T-helper 1 cell treated with Interleukin-12 subunit alpha and Interleukin-12 subunit beta and Interleukin-4 antibody, amounts not matched to agents 30 μg/mL and 1 μg/mL, for 36 hours (primary cell): ENCODE data around the gene ALLC.
"Not testable (repeated sequence)": the region's sequence is repeated elsewhere in the genome, so short reads cannot be mapped to it uniquely, and the experiment has no call there.

Source experiments
- H3K27ac Mint-ChIP-seq: one replicate; pipeline ENCODE4 v1.8.0; 2021; ENCODE audit warnings: mild to moderate bottlenecking, mixed read lengths
- H3K27me3 Mint-ChIP-seq: one replicate; pipeline ENCODE4 v1.8.0; 2021; ENCODE audit warnings: low read depth, mixed read lengths
- H3K36me3 Mint-ChIP-seq: one replicate; pipeline ENCODE4 v1.8.0; 2021; ENCODE audit warnings: low read depth, mixed read lengths
- H3K4me1 Mint-ChIP-seq: one replicate; pipeline ENCODE4 v1.8.0; 2021; ENCODE audit warnings: low read depth, mixed read lengths
- H3K4me3 Mint-ChIP-seq: one replicate; pipeline ENCODE4 v1.8.0; 2021; ENCODE audit warnings: mild to moderate bottlenecking, moderate library complexity, mixed read lengths
- H3K9me3 Mint-ChIP-seq: one replicate; pipeline ENCODE4 v1.8.0; 2021; ENCODE audit warnings: mixed read lengths

ALLC gene

GRCh38 chr2:3619033-3619432 is 39.0 kb upstream of the ALLC start:
- Mint-ChIP-seq H3K9me3 (peaks cover 5% of the 10 kb centered on the region), H3K4me1 (no peaks in the 10 kb centered on the region), H3K36me3 (no peaks in the 10 kb centered on the region), H3K4me3 (no peak overlapping the region), H3K27me3 (peaks cover 26% of the 10 kb centered on the region), H3K27ac (no peak overlapping the region)

GRCh38 chr2:3619661-3620060 is 38.3 kb upstream of the ALLC start:
- H3K4me1 Mint-ChIP-seq, H3K9me3 Mint-ChIP-seq, H3K27ac Mint-ChIP-seq, H3K4me3 Mint-ChIP-seq, H3K36me3 Mint-ChIP-seq: not testable (repeated sequence)
- peaks cover 26% of the 10 kb centered on the region for H3K27me3 Mint-ChIP-seq

- Mint-ChIP-seq H3K36me3 (no peaks in the 10 kb centered on the region), H3K27ac (no peak overlapping the region), H3K4me1 (no peaks in the 10 kb centered on the region), H3K9me3 (peaks cover 5% of the 10 kb centered on the region), H3K27me3 (peaks cover 26% of the 10 kb centered on the region), H3K4me3 (no peak overlapping the region)
Observed at GRCh38 chr2:3620834-3621233, 37.2 kb upstream of the ALLC start.

GRCh38 chr2:3622967-3623366 is 35.0 kb upstream of the ALLC start:
- Mint-ChIP-seq H3K27ac (no peak overlapping the region), H3K27me3 (peaks cover 26% of the 10 kb centered on the region), H3K4me1 (no peaks in the 10 kb centered on the region), H3K4me3 (no peak overlapping the region), H3K9me3 (no peaks in the 10 kb centered on the region), H3K36me3 (no peaks in the 10 kb centered on the region)

- H3K4me1 Mint-ChIP-seq, result no peaks in the 10 kb centered on the region
- H3K9me3 Mint-ChIP-seq, result no peaks in the 10 kb centered on the region
- H3K27me3 Mint-ChIP-seq, result peaks cover 23% of the 10 kb centered on the region
- no peak overlapping the region for H3K4me3 Mint-ChIP-seq
- H3K27ac Mint-ChIP-seq, result no peak overlapping the region
- no peaks in the 10 kb centered on the region for H3K36me3 Mint-ChIP-seq
Observed at GRCh38 chr2:3624059-3624794, 33.8 kb upstream of the ALLC start.

- Mint-ChIP-seq H3K4me1 (no peaks in the 10 kb centered on the region), H3K4me3 (no peak overlapping the region), H3K9me3 (no peaks in the 10 kb centered on the region), H3K27ac (no peak overlapping the region), H3K27me3 (peaks cover 18% of the 10 kb centered on the region), H3K36me3 (no peaks in the 10 kb centered on the region)
Observed at GRCh38 chr2:3625186-3625585, 32.8 kb upstream of the ALLC start.

GRCh38 chr2:3626118-3626811 is 31.7 kb upstream of the ALLC start:
- Mint-ChIP-seq H3K36me3 (no peaks in the 10 kb centered on the region), H3K27ac (no peak overlapping the region), H3K27me3 (peaks cover 8% of the 10 kb centered on the region), H3K4me3 (no peak overlapping the region), H3K9me3 (no peaks in the 10 kb centered on the region), H3K4me1 (no peaks in the 10 kb centered on the region)

GRCh38 chr2:3626812-3627499 is 31.0 kb upstream of the ALLC start:
- Mint-ChIP-seq H3K4me3 (no peak overlapping the region), H3K9me3 (no peaks in the 10 kb centered on the region), H3K27ac (no peak overlapping the region), H3K36me3 (no peaks in the 10 kb centered on the region), H3K4me1 (no peaks in the 10 kb centered on the region), H3K27me3 (peaks cover 5% of the 10 kb centered on the region)

- H3K27me3 Mint-ChIP-seq, result peaks cover 5% of the 10 kb centered on the region
- no peak overlapping the region for H3K4me3 Mint-ChIP-seq
- H3K27ac Mint-ChIP-seq, result no peak overlapping the region
- H3K4me1 Mint-ChIP-seq, result no peaks in the 10 kb centered on the region
- no peaks in the 10 kb centered on the region for H3K9me3 Mint-ChIP-seq
- no peaks in the 10 kb centered on the region for H3K36me3 Mint-ChIP-seq
Observed at GRCh38 chr2:3627500-3628100, 30.4 kb upstream of the ALLC start.

GRCh38 chr2:3628241-3628679 is 29.7 kb upstream of the ALLC start:
- Mint-ChIP-seq H3K4me1 (no peaks in the 10 kb centered on the region), H3K36me3 (no peaks in the 10 kb centered on the region), H3K27ac (no peak overlapping the region), H3K27me3 (peaks cover 5% of the 10 kb centered on the region), H3K4me3 (no peak overlapping the region), H3K9me3 (no peaks in the 10 kb centered on the region)

- H3K4me1 Mint-ChIP-seq, result no peaks in the 10 kb centered on the region
- no peak overlapping the region for H3K4me3 Mint-ChIP-seq
- no peaks in the 10 kb centered on the region for H3K9me3 Mint-ChIP-seq
- peaks cover under 1% of the 10 kb centered on the region for H3K27me3 Mint-ChIP-seq
- H3K36me3 Mint-ChIP-seq, result no peaks in the 10 kb centered on the region
- no peak overlapping the region for H3K27ac Mint-ChIP-seq
Observed at GRCh38 chr2:3628800-3629199, 29.2 kb upstream of the ALLC start.

GRCh38 chr2:3630631-3631030 is 27.4 kb upstream of the ALLC start:
- no peaks in the 10 kb centered on the region for H3K9me3 Mint-ChIP-seq
- no peak overlapping the region for H3K27ac Mint-ChIP-seq
- H3K27me3 Mint-ChIP-seq, result no peaks in the 10 kb centered on the region
- no peak overlapping the region for H3K4me3 Mint-ChIP-seq
- no peaks in the 10 kb centered on the region for H3K36me3 Mint-ChIP-seq
- H3K4me1 Mint-ChIP-seq, result no peaks in the 10 kb centered on the region

- no peak overlapping the region for H3K27ac Mint-ChIP-seq
- H3K9me3 Mint-ChIP-seq, result no peaks in the 10 kb centered on the region
- H3K36me3 Mint-ChIP-seq, result no peaks in the 10 kb centered on the region
- H3K4me3 Mint-ChIP-seq, result no peak overlapping the region
- no peaks in the 10 kb centered on the region for H3K4me1 Mint-ChIP-seq
- H3K27me3 Mint-ChIP-seq, result no peaks in the 10 kb centered on the region
Observed at GRCh38 chr2:3631161-3631850, 26.7 kb upstream of the ALLC start.
